DMS 273 (cell line): ENCODE data around the gene SMYD3.
"Not testable (repeated sequence)": the region's sequence is repeated elsewhere in the genome, so short reads cannot be mapped to it uniquely, and the experiment has no call there.

ENCODE experiments used
- DNase-seq: peaks from one replicate; lab custom pipeline; 2025; ENCODE audit not compliant: unreplicated experiment; lab: John Stamatoyannopoulos, UW

SMYD3 gene

DNA sequence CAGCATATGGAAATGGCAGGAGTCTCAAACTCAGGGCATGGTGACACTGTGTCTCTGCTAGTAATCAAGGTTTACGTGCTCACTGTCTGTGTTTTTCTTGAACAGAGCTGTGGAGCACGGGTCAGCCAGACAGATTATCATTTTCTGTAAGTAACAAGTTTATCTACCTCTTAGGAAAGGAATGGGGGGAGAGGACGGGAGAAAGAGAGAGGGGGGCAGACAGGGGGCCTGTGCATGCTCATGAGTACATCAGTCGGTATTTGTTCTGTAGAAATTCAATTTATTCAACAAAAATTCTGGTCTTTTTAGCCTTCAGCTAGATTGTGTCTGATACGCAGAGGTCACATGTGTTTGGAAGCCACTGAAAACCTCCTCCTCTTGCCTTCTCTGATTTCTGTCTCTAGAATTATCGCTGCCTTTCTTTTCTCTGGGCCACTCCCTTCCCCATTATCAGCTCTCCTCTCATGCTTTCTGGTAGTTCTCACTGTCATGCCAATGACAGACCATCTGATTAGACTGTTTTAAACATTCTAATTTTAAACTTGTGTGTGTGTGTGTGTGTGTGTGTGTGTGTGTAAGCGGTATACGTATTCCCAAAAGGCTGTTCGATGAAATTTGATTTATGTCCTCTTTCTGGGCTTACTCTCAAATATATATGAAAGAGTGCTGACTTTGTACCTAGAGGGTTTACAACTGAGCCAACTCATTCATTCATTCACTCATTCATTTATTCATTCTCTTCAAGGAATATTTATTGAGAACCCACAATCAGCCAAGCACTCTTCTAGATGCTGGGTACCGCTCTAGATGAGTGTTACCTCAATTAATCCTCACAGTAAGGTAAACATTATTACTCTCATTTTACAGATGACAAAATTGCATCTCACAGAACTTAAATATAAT lies 715.4 kb downstream of the SMYD3 start:
- DNase-seq = no peak

DNA sequence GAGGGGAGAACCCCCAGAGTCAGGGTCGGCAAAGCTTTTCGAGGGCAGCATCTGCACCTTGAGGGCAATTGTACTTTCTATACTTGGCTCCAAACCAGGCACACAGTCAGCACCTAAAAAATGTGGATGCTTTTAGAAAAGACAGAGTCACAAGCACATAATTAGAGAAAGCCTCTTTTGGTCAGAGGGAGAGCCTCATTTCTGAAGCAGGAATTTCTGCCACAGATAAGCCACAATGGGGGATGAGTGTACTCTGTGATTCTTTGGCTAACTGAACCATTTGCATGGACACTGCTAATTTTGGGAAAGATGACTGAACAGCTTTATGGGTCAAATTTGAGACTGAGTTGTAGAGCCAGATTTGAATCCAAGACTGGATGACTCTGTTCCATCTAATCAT lies 716.6 kb downstream of the SMYD3 start:
- DNase-seq = no peak

DNA sequence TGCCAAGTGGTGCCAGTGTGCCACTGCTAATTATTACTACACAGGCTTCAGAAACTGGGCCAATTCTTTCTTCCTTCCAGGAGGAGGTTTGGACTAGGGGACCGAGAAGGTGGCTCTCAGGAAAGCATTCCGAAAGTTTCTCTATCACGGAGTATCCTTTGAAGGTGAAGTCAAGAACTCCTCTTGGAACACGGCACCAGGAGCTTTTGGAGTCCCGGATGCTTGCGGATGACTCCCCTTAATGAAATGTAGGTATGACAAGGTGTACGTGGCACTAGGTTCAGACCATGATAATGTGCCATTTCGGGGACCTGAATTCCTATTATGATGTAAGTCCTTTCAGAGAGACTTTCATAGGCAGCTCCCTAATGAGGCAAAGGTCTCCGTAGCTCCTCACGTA lies 718.2 kb downstream of the SMYD3 start:
- DNase-seq = no peak

DNA sequence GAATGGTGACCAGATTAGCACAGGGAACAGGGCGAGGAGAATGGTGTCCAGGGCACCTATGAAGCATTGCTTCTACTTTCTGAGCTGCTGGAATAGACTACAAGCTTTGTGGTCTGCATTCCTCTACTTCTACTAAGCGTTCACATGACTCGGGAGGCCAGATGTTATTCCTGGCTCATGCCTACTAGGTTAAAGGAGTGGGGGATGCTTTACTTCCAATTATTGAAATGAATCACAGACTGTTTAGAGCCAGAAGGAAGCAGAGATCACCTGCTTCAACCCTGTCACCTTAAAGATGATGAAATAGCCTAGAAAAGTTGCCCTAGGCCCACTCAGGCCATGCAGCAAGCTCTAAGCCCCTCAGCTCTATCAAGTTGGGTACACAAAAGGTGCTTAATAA lies 718.8 kb downstream of the SMYD3 start:
- peak; percentile 39 for DNase-seq

DNA sequence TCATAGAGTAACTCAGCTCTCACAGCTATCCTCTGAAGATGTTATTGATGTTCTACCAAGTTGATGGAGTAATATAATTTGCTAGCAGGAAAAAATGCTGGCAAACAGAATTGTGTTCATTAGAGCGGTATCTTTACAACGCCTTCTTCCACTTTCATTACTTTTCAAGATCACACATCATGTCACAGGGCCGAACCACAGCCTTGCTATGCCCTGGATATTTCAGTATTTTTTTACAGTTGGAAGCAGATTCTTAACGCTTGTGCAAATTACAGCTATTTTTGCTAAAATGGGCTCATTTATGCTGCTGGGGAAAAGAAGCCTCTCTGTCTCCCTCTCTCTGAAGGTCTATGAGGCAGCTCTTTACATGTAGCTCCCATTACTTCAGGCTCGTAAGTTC lies 720.1 kb downstream of the SMYD3 start:
- DNase-seq = no peak

DNA sequence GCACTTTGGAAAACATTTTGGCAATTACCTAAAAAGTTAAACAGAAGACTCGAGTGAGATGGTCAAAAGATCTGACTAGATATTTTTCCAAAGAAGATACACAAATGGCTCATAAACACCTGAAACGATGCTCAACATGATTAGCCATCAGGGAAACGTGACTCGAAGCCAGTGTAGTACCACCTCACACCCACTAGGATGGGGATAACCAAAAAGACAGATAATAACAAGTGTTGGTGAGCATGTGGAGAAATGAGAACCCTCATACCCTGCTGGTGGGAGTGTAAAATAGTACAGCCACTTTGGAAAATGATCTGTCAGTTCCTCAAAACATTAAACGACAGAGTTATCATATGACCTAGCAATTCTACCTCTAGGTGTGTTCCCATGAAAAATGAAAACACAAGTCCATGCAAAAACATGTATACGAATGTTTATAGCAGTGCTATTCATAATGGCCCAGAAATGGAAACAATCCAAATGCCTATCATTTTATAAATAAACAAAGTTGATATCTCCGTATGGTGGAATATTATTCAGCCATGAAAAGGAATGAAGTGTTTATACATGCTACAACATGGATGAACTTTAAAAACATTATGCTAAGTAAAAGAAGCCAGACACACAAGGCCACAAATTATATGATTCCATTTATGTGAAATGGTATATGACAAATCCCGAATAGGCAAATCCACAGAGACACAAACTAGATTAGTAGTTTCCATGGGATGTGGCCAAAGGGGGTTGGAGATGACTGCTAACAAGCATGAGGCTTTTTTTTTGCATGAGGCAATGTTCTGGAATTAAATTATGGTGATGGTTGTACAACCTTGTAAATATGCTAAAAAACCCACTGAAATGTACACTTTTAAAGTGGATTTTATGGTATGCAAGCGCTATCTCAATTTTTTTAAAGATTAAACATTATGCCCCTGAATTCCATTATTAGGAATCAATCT lies 727.0 kb downstream of the SMYD3 start:
- DNase-seq = no peak

DNA sequence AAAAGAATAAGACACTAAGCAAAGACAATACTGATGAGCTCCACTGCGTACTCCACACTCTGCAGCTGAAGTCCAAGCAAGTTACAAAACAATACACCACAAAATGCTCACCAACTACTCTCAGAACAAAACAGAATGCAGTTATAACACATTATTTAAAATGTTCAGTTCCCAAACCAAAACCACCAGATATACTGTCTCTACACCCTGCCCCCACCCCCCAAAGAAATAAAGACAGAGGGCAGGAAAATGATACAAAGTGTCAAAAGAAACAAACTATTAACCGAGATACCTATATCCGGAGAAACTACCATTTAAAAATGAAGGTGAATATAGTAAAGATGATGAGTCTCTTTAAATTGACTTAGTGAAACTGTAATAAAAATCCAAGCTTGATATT lies 729.3 kb downstream of the SMYD3 start:
- DNase-seq = no peak

DNA sequence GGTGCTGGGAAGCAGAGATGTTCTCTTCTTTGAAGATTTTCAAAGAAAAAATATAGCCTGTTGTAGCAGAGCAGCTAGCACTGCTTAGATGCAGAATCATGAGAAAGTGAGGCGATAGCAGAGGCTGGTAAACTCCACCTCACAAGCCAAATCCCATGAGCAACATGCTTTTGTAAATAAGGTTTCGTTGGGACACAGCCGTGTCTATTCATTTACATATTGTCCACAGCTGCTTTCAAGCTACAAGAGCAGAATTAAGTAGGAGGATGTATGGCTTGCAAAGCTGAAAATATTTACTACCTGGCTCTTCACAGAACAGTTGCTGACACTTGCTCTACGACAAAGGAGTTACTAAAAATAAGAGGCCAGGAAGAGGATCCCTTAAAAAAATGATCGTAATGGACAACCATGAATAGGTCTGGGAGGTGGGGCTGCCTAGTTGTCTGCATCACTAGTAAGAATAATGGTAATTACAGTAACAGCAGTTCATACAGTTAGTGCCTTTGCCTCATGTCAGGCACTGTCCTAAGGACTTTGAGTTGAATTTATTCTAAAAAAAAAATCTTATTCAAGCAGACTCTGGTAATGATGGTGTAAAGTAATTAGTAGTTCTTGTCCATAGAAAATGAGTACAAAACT lies 730.3 kb downstream of the SMYD3 start:
- DNase-seq = no peak

DNA sequence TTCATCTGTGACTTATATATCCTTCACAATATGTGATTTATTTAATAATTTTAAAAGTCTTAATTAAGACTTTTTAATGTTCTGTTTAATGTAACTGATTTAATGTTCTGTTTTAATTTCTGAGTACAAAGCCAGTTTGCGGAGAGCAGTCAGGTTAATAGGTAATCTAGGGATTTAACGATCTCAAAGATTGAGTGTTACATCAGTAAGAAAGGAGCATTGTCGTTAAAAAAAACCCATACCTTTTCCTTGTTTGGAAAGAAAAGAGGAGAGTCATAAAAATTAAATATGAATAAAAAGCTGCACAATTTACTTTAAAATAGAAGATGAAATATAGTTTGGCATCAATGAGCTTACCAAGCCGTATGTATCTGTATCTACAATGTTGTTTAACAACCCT lies 730.9 kb downstream of the SMYD3 start:
- DNase-seq = no peak

DNA sequence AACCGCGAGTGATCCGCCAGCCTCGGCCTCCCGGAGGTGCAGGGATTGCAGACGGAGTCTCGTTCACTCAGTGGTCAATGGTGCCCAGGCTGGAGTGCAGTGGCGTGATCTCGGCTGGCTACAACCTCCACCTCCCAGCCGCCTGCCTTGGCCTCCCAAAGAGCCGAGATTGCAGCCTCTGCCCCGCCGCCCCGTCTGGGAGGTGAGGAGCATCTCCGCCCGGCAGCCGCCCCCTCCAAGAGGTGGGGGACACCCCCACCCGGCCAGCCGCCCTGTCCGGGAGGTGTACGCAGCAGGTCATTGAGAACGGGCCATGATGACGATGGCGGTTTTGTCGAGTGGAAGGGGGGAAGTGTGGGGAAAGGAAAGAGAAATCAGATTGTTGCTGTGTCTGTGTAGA lies 732.1 kb downstream of the SMYD3 start:
- DNase-seq = not testable (repeated sequence)

DNA sequence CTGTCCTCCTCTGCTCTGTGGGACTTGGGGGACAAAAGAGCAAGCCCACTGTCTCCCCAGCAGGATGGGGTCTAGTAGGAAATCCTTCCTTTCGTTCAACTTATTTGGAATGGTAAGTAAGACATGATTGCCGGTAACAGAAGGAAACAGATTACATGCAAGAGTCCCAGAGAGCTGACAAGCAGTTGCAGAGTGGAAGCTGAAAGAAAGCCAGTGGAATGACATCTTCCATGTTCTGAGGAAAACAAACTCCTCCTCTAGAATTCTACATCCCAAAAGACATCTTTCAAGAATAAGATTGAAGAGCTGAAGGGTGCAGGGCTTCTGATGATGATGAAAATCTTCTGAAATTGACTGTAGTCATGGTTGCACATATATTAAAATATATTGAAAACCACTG lies 732.9 kb downstream of the SMYD3 start:
- no peak for DNase-seq

DNA sequence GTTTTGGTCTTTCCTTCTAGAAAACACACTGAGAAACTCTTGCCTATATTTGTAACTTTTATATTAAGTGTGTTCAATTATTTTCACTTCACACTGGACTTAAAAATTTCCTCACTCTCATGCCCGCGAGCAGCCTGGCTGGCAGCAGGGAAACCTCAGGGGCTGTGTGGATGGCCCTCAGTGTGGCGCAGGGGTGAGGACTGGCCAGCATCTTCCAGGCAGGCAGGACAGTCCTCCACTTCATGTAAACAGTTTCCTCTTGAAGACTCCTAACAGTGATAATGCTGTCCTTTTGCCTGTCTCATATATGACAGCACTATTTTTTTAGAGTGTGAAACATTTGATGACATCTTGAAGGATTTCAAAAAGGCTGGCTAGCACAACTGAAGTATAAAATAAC lies 733.7 kb downstream of the SMYD3 start:
- no peak for DNase-seq

DNA sequence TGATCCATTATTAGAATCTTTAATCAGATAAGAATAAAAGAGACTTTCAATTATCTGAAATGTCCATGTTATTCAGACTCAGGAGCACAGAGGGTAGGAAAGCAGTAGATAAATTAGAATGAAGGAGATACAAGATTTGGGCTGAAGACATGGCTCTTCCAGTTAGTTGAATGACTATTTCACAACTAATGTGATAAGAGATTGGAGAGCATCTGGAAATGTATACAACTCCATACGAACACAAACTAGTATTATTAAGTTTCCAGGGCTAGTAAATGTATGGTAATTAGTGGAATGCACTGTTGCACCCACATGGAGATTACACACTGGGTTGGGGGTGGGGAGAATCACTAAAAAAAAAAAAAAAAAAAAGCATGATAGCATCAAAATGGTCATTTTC lies 734.3 kb downstream of the SMYD3 start:
- DNase-seq = no peak

DNA sequence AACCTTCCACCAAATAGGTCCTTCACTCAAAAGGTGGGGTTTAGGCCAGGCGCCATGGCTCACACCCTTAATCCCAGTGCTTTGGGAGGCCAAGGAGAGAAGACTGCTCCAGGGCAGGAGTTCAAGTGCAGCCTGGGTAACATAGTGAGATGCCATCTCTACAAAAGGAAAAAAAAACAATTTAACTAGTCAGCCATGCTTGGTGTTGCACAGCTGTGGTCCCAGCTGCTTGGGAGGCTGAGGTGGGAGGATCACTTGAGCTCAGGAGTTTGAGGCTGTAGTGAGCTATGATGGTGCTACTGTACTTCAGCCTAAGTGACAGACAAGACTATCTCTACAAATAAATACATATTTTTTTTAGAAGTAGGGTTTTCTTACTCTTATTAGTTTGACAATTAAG lies 734.8 kb downstream of the SMYD3 start:
- DNase-seq = no peak

DNA sequence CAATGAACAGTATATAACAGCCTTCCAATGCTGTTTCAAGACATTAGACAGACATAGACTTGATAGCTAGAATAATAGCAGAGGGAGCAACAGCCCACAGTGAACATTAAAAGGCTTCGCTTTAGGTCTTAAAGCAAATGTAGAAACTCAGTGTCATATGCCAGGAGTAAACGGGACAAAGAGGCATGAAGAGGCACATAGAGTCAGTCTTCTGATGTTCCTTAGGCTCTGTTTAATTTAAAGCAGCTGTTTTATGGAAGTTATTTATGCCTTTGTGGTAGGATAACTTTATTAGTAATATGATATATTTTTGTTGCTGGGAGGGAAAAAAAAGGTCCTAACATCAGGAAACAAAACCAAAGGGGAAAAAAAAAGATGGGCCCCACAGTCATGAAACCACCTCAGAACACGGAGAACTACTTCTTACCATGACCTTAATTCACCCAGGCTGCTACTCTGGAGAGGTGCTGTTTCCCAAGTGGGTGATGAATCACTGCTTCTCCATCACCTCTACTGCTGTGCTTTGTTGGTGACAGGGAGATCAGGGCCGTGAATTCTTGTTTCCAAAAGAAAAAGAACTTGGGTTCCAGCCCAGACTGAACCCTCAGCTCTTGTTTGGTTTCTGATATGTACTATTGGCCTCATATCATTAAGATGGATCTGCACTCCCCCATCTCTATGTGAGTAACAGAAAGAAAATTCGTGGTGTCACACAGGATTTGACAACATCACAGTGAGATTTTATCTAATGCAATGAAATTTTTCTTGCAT lies 735.4 kb downstream of the SMYD3 start:
- DNase-seq = no peak

DNA sequence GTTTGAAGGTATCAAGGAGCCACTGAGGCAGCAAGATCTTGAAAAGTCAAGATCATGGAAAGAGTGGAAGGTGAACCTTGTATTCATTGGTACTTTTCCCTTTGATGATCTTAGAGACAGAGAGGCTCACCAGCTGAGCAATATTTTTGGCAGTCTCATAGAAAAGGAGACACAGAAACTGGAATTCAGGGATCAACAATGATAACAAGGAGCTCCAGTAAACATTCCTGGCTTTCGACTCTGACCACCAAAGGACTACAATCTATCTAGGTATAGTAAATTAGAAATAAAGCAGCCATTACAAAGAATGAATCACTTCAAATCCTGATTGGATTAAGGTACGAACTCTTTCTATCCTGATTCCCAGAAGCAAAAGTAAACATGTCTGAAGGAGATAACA lies 736.9 kb downstream of the SMYD3 start:
- DNase-seq = no peak

DNA sequence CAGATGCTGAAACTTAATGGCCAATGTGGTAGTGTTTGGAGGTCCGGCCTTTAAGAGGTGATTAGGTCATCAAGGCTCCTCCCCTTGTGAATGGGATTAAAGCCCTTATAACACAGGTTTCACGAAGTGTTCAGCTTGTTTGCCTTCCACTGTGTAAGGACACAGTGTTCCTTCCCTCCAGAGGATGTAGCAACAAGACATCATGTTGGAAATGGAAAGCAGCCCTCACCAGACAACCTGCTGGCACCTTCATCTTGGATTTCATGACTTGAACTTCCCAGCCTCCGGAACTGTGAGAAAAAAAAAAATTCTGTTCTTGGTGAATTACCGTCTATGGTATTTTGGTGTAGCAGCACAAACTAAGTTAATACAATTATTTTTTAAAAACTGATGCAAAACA lies 738.5 kb downstream of the SMYD3 start:
- no peak for DNase-seq

DNA sequence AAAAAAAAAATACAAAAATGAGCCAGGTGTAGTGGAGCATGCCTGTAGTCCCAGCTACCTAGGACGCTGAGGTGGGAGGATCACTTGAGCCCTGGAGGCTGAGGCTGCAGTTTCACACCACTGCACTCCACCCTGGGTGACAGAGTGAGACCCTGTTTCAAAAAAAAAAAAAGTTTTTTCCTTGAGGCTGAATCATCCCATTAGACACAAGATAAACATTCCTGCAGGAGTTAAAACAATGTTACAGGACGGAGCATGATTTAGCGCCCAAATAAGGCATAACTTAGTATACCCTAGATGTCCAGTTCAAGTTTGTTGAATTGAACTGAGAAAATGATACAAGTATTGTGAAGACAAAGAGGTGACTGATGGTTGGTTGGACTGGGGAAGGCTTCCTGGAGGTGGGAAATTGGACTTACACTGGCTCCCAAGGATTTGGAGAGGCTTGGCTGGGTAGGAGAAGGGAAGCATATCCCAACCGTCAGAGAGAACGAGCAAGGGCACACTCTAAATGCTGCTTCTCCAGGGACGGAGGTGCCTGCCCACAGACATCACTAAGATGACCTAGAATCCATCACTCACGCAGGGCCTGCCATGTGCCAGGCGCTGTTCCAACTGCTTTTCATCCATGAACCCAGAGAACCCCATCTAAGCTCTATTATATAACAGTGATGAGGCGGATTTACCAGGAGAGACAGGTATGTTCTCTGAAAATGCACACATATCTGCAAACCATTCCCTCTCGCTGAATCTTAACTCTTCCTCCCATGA lies 741.7 kb downstream of the SMYD3 start:
- no peak for DNase-seq

DNA sequence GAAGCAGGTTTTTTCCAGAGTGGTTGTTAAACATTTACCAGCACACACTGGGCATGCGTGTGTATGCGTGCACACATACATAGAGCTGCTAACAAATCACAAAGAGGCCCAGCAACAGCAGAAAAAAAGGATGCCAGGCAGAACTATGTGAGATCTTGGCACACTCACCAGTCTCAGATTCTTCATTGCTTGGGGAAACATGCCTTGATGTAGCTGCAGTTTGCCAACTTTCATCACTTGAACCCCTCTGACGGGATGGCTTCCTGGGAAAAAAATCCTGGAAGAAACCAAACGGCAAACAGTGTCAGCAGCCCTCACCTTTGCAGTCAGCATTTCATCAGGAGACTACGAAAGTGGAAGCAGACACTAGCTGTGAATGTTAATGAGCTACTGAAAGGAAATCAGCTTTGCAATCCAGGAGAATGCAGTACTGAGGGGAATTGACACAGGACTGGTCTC lies 743.2 kb downstream of the SMYD3 start:
- DNase-seq = no peak

DNA sequence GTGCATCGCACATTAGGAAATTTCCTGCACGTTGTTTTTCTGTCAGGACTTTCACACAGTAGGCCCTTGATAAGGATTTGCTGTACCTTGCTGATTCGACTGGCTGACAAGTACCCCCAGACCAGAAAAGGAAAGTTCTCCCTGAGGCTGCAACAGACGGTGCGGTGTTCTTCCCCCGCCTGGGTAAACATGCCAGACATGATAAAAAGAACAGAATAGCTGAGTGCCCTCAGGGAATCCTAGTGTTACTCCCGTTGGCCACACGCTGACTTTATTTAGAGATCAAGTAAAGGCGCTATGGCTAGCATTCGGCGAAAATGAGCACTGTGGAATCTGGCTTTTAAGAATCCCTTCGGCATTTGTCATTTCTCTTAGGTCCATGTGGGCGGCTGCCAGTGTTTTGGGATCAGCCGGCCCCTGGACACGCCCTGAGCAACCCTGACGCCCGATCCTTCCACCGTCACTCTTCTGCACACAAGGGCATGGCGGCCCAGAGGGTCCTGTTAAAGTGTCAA lies 744.6 kb downstream of the SMYD3 start:
- no peak for DNase-seq
